ENCODE data around the gene STMND1. TPM values are rescaled to one million over a fixed set of nuclear protein-coding genes. Genes with fewer than 3 reads are reported as not detected.
A peak's percentile ranks its signal among the peaks of the same experiment; 100 is the strongest.

STMND1 gene
- total and polyA plus RNA-seq, 2 of the 8 experiments (the other 6 are each of a cell fraction or from before 2014, with no cell fraction given): not detected

DNA sequence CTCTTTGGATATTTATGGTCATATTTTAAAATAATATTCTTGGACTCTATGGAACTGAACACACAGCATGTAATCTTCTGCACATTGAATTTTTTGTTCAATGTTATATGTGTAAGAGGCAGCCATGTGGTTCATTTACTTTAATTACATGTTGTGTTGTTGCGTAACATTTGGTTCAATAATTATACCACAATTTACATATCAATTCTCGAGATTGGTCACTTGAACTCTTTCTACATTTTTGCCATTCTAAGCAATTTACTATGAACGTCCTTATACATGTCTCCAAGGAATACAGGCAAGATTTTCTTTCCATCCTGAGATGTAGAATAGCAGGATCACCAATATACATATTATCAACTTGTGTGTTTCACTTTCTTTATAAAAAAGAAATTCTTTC, 18.5 kb upstream of the STMND1 start:
- H3K14ac ChIP-seq (ENCODE audit: insufficient read length): no peak overlapping the region
- H3K23me2 ChIP-seq (ENCODE audit: low read depth, low read length): no peaks in the 10 kb centered on the region; the same call in 1 of the 2 replicates
- POLR2A ChIA-PET (ENCODE audit: partially characterized antibody): no interaction called here
- H4K20me1 ChIP-seq (replicated peaks in 1 of 2; ENCODE audit: control insufficient read depth in 1 of 2, insufficient read depth in 2 of 2, low read length in 2 of 2): no peaks in the 10 kb centered on the region
- no peaks in the 10 kb centered on the region for H3K27me3 ChIP-seq (replicated peaks in 1 of 4; ENCODE audit: control insufficient read depth in 3 of 4, extremely low read depth in 1 of 4, insufficient read depth in 3 of 4, low read length in 3 of 4)
- H2BK15ac ChIP-seq (ENCODE audit: low read length): no peak overlapping the region
- no peaks in the 10 kb centered on the region for H3K36me3 ChIP-seq (ENCODE audit: control insufficient read depth in 2 of 4, insufficient read depth in 4 of 4, low read length in 3 of 4)
- no peak overlapping the region for H2BK12ac ChIP-seq (ENCODE audit: low read depth, low read length)
- TF ChIP-seq CBX5 (IDR thresholded peaks at IDR 0.05; ENCODE audit: low read depth, low read length) (no peak), CEBPB (IDR thresholded peaks at IDR 0.05; ENCODE audit: low read depth, low read length) (peak; percentile 76), RBBP5 (IDR thresholded peaks at IDR 0.05; ENCODE audit: borderline replicate concordance, low read depth, low read length) (no peak), POLR2A (IDR thresholded peaks at IDR 0.05; ENCODE audit: control extremely low read depth in 1 of 2, low read depth in 2 of 2, low read length in 2 of 2) (no peak)
- no peak overlapping the region for H2AK5ac ChIP-seq (ENCODE audit: low read depth, low read length)
- H2BK5ac ChIP-seq (ENCODE audit: low read depth, low read length): no peak overlapping the region
- H3K4me2 ChIP-seq (ENCODE audit: insufficient read depth in 1 of 2, low read depth in 2 of 2, low read length in 2 of 2): no peak overlapping the region
- H2BK120ac ChIP-seq (replicated peaks; ENCODE audit: low read depth, low read length): no peak overlapping the region
- DNase-seq (ENCODE audit: low read depth in 1 of 2, low spot score in 2 of 2) (no peak), FAIRE-seq (no peak)
- WGBS, 2 experiments (ENCODE audit: extremely low coverage in 1 of 2, insufficient coverage in 1 of 2, insufficient read length in 1 of 2, insufficient replicate concordance in 2 of 2, low coverage in 1 of 2, low lambda C conversion rate in 2 of 2, missing lambda C conversion rate in 1 of 2): 91% methylated on average over 3 of the region's 3 CpGs; no CpG with 5 or more reads in 1 of the 2 experiments
- H3K79me2 ChIP-seq (ENCODE audit: control insufficient read depth in 1 of 2, insufficient read depth in 2 of 2, low read length in 2 of 2): no peaks in the 10 kb centered on the region
- H3K27ac ChIP-seq (ENCODE audit: low read depth, low read length): no peak overlapping the region
- CTCF ChIA-PET (ENCODE audit: partially characterized antibody): interaction anchor here (0.8 kb wide), 1 partner anchor 8 kb away, joined by 3 read pairs; no protein-coding TSS in a partner anchor
- H2AFZ ChIP-seq (ENCODE audit: low read length): no peak overlapping the region
- no peaks in the 10 kb centered on the region for H3K79me1 ChIP-seq (ENCODE audit: low read depth, low read length)
- no peak overlapping the region for H4K91ac ChIP-seq (replicated peaks; ENCODE audit: insufficient read length, low read length)
- no peak overlapping the region for H3K4me3 ChIP-seq (ENCODE audit: extremely low read depth in 1 of 4, insufficient read depth in 2 of 4, low read depth in 3 of 4, low read length in 4 of 4)
- H3K56ac ChIP-seq (replicated peaks; ENCODE audit: insufficient read length, low read depth, low read length): no peak overlapping the region
- no peak overlapping the region for H4K8ac ChIP-seq (ENCODE audit: extremely low read depth, insufficient read depth, low read length)
- H2BK20ac ChIP-seq (ENCODE audit: low read length): no peak overlapping the region
- no peak overlapping the region for H3K4ac ChIP-seq (replicated peaks; ENCODE audit: insufficient read length, low read depth, low read length)
- no peak overlapping the region for H3K9ac ChIP-seq (replicated peaks in 1 of 4; ENCODE audit: extremely low read depth in 1 of 4, low read depth in 3 of 4, low read length in 3 of 4)
- H3K18ac ChIP-seq (ENCODE audit: extremely low read depth, low read length): no peak overlapping the region
- no peaks in the 10 kb centered on the region for H3K4me1 ChIP-seq (replicated peaks in 1 of 4; ENCODE audit: control insufficient read depth in 3 of 4, insufficient read depth in 4 of 4, low read length in 3 of 4)
- H3K9me3 ChIP-seq (ENCODE audit: insufficient read depth in 2 of 2, low read depth in 1 of 2, low read length in 1 of 2): no peaks in the 10 kb centered on the region
- H3K23ac ChIP-seq (ENCODE audit: insufficient read length): no peak overlapping the region
- no peak overlapping the region for H4K5ac ChIP-seq (ENCODE audit: insufficient read length, low read depth, low read length)

Measured in H1 (cell line).